Stimulated activated CD8-positive, alpha-beta memory T cell treated with anti-CD3 and anti-CD28 coated beads, Interleukin-4, amount 100 ng/mL, for 48 hours (primary cell): ENCODE measurements around the gene GARIN5A.
A peak's percentile ranks its signal among the peaks of the same experiment; 100 is the strongest.

Experiments used
- DNase-seq: peaks from one replicate; pipeline ENCODE4 v3.0.0-alpha.2; 2020

The GARIN5A gene

GRCh38 chr19:50507376-50507775, 30.7 kb upstream of the GARIN5A start:
- DNase-seq, result no peak

- no peak for DNase-seq
Measured at GRCh38 chr19:50506700-50507099, 30.1 kb upstream of the GARIN5A start.

GRCh38 chr19:50505856-50506611, 29.4 kb upstream of the GARIN5A start:
- DNase-seq, result no peak

- DNase-seq, result no peak
Measured at GRCh38 chr19:50501568-50502475, 25.2 kb upstream of the GARIN5A start.

- no peak for DNase-seq
Measured at GRCh38 chr19:50501186-50501567, 24.5 kb upstream of the GARIN5A start.

GRCh38 chr19:50500753-50501151, 24.1 kb upstream of the GARIN5A start:
- DNase-seq, result no peak

GRCh38 chr19:50500060-50500752, 23.6 kb upstream of the GARIN5A start:
- DNase-seq, result no peak

- no peak for DNase-seq
Measured at GRCh38 chr19:50498219-50499056, 21.8 kb upstream of the GARIN5A start.

- DNase-seq, result no peak
Measured at GRCh38 chr19:50497022-50497405, 20.4 kb upstream of the GARIN5A start.

- no peak for DNase-seq
Measured at GRCh38 chr19:50496189-50497021, 19.8 kb upstream of the GARIN5A start.

GRCh38 chr19:50495020-50495531, 18.4 kb upstream of the GARIN5A start:
- DNase-seq, result no peak

GRCh38 chr19:50494186-50495019, 17.8 kb upstream of the GARIN5A start:
- no peak for DNase-seq

- no peak for DNase-seq
Measured at GRCh38 chr19:50493171-50493570, 16.5 kb upstream of the GARIN5A start.

GRCh38 chr19:50492303-50493052, 15.8 kb upstream of the GARIN5A start:
- DNase-seq, result peak; percentile 55

- no peak for DNase-seq
Measured at GRCh38 chr19:50490991-50491472, 14.4 kb upstream of the GARIN5A start.

- DNase-seq, result no peak
Measured at GRCh38 chr19:50490411-50490811, 13.8 kb upstream of the GARIN5A start.

GRCh38 chr19:50489461-50490011, 12.9 kb upstream of the GARIN5A start:
- DNase-seq, result no peak

- DNase-seq, result no peak
Measured at GRCh38 chr19:50488389-50489194, 11.9 kb upstream of the GARIN5A start.
